ENCODE results near the gene PKHD1.

The PKHD1 gene, protein sequence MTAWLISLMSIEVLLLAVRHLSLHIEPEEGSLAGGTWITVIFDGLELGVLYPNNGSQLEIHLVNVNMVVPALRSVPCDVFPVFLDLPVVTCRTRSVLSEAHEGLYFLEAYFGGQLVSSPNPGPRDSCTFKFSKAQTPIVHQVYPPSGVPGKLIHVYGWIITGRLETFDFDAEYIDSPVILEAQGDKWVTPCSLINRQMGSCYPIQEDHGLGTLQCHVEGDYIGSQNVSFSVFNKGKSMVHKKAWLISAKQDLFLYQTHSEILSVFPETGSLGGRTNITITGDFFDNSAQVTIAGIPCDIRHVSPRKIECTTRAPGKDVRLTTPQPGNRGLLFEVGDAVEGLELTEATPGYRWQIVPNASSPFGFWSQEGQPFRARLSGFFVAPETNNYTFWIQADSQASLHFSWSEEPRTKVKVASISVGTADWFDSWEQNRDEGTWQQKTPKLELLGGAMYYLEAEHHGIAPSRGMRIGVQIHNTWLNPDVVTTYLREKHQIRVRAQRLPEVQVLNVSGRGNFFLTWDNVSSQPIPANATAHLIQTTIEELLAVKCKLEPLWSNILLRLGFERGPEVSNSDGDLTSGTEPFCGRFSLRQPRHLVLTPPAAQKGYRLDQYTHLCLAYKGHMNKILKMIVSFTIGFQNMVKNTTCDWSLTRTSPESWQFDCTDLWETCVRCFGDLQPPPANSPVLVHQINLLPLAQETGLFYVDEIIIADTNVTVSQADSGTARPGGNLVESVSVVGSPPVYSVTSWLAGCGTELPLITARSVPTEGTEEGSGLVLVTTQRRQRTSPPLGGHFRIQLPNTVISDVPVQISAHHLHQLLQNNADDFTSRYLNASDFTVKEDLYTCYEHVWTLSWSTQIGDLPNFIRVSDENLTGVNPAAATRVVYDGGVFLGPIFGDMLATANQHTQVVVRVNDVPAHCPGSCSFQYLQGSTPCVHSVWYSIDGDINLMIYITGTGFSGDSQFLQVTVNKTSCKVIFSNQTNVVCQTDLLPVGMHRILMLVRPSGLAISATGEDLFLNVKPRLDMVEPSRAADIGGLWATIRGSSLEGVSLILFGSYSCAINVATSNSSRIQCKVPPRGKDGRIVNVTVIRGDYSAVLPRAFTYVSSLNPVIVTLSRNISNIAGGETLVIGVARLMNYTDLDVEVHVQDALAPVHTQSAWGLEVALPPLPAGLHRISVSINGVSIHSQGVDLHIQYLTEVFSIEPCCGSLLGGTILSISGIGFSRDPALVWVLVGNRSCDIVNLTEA (N-terminal part only)

GRCh38 chr6:52087498-52087999 is at the start of gene PKHD1:
Gene PKHD1, minus strand, starts transcription at chr6:52087613. Its CDS starts 2,680 bp downstream, at chr6:52084933.
- DNase-seq (ENCODE audit: low spot score), result no peak

DNA sequence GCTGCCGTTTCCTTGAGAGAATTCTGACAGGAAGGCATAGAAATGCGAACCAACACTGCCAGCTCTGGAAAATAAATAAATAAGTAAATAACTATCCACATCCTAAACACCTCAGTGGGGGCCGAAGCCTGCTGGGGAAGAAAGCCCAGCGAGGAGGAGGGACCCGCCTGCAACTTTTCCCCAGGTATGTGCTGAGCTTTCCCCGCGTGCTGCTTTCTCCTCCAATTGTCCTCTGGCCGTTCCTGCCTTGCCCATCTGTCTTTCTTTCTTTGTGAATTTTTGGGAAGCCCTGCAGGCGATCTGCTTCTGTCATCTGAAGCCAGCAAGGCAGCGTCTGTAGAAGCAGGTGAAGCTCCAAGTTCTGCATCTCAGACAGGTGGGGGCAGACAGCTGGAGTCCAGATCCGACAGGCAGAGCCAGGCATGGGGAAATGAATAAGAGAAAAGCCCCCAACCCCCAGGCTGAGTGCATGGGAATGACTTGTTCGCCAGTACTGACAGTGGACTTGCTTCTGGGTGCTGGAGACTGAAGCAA is 49.6 kb upstream of the PKHD1 start:
- no peak for DNase-seq (ENCODE audit: low spot score)

DNA sequence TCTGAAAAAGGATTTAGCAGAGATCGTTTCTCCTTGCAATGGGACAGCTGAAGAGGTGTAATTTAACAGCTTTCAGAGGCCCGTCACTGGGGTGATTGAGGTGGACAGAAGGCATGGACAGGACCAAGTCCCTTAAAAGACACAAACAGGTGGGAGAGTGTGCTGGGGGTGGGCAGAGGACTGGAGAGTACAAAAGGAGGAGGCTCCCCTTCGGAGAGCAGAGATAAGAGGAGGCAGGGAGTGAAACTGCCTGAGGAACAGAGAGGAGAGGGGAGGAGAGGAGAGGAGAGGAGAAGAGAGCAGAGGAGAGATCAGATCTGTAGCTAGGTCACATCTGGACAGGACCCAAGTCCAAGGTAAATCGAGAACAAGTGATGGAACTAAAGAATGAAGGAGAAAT is 48.6 kb upstream of the PKHD1 start:
- DNase-seq (ENCODE audit: low spot score), result no peak

- DNase-seq (ENCODE audit: low spot score), result no peak
These were observed 47.8 kb upstream of the PKHD1 start for GRCh38 chr6:52135217-52135616.

DNA sequence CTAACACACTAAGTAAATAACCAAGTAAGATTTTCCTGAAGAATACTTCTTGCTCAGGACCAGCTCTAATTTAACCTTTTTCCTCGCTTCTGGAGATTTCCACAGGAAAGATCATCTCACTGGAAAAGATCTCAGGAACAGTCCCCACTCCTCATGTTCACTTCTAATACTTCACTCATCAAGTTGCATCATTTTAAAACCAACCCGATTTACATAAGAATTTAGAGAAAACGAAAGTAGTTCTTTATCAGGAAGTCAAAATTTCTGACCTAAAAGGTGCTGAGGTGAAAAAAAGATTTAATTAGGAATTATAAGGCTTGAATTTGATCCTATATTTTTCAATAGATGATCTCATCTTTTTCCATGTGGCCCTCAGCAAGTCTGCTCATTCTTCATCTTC is 46.6 kb upstream of the PKHD1 start:
- DNase-seq (ENCODE audit: low spot score), result no peak

DNA sequence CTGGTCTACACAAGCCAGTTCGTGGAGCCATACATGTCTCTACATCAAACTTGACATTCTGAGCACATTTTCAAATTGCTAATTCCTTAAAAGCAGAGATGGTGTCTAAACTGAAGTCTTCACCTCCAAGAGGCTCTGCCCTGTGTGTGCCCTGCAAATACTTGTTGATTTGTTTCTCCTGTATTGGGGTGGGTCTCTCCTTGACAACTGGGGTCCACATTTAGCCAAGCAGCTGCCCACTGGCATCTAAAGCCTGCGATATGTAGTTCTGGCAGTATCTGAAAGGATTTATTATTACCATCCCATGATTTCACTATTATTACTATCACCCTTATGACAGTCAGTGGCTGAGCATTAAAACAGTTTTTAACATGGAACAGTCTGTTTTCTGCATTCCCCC is 45.9 kb upstream of the PKHD1 start:
- no peak for DNase-seq (ENCODE audit: low spot score)

DNA sequence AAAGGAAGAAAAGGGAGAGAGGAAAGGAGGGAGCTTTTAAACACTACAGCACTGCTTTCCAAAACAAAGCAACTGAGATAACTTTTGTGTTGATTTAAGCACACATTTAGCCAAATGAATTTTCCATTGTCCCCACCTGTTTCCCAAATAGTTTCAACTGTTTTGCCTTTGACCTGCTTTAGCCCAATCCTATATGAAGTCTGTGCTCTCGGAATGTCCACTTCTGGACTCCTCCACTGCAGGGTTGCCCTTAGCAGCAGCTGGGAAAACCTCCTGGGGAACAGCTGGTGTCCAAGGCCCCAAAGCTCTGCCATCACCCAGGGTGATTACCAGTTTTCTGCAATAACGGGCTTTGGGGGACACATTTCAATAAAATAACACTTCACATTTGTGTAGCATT is 44.9 kb upstream of the PKHD1 start:
- no peak for DNase-seq (ENCODE audit: low spot score)

GRCh38 chr6:52130440-52130839 is 43.0 kb upstream of the PKHD1 start:
- DNase-seq (ENCODE audit: low spot score), result no peak

GRCh38 chr6:52127957-52128356 is 40.5 kb upstream of the PKHD1 start:
- no peak for DNase-seq (ENCODE audit: low spot score)

- no peak for DNase-seq (ENCODE audit: low spot score)
These were observed 38.8 kb upstream of the PKHD1 start for GRCh38 chr6:52126231-52126630.

DNA sequence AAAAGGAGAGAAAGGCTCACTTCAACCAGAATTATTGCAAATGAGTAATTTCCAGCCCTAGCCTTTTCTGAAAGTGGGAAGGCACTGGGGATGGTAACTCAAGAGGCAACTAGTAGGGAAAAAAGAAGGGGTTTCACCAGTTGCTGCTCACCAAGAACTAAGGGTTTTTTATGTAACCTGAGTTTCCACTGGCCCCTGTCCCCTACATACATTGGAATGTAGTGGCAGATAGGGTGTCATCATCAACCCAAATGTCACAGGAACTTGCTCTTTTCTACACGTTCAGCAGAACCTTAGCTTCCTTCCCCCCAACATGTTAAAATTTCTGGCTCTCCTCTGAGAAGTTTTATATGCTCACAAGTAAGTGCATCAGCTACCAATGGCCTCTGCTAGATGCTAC is 38.2 kb upstream of the PKHD1 start:
- DNase-seq (ENCODE audit: low spot score), result no peak

GRCh38 chr6:52125139-52125538 is 37.7 kb upstream of the PKHD1 start:
- DNase-seq (ENCODE audit: low spot score), result no peak

- DNase-seq (ENCODE audit: low spot score), result no peak
These were observed 37.0 kb upstream of the PKHD1 start for GRCh38 chr6:52124126-52125121.

GRCh38 chr6:52123251-52123650 is 35.8 kb upstream of the PKHD1 start:
- no peak for DNase-seq (ENCODE audit: low spot score)

- DNase-seq (ENCODE audit: low spot score), result no peak
These were observed 29.9 kb upstream of the PKHD1 start for GRCh38 chr6:52117352-52117751.

DNA sequence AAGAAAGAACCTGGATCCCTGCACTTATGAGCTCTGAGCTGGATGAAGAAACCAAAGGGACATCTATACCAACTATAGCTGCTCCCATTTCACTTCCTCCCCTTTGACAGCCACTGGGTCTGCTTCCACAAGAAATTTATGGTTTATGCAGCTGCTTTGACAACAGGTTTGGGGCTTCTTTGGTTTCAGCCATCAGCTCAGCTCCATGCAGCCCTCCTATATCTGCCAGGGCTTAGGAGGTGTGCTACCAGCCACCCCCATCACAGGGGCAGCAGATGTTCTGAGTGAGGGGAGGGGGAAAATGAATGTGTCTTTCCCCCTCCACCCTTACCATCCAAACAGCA is 29.2 kb upstream of the PKHD1 start:
- no peak for DNase-seq (ENCODE audit: low spot score)

DNA sequence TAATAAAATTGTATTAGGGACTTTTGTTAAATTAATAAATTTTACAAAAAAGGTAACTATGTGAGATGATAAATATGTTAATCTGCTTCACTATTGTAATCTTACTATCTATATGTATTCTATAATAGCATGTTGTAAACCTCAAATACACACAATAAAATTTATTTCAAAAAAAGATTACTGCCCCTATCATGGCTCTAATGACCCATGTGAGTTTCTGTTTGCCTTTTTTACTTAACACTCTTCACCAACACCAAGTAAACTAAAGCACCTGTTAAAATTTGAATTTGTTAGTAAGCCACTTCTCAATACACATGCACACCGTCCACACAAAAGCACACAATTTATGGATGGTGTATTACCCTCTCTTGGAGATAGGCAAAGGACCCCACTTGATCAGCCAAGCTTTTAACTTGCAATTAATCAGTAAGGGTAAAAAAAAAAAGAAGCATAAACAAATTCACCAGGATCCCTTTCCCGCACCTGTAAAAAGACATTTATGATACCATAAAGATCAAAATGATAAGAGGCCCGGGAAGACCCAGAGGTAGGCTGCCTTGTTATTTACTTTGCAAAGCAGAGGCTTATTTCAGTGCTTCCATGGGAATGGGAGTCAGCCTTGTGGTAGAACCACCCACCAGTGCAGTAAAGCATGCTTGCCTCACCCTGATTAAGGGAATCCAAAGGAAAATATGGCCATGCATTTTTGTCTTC is 28.6 kb upstream of the PKHD1 start:
- no peak for DNase-seq (ENCODE audit: low spot score)

DNA sequence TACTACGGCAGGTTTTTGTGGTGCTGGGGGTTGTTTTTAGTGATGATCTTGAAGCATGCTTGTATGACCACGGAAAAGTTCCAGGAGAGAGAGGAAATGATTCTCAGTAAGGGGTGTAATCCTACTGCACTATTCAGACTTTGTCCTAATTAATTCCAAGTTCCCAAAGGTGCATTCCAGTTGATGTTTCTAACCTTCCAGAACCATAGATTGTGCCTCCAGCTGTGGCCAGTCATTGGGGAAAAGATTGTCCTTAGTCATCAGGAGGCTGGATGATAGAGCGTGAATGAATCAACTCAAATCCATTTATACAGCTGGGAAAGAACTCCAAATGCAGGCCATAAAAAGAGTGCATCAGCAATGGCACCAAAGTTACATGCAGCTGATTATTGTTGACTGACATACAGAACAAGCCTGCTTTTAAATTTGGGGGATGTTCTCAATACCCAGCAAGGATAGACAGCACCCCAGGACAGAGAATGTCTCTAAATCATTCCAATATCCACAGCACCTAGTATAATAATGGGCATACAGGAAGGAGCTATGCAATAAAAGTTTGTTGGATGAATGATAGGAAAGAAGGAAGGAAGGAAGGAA is 27.8 kb upstream of the PKHD1 start:
- DNase-seq (ENCODE audit: low spot score), result no peak

DNA sequence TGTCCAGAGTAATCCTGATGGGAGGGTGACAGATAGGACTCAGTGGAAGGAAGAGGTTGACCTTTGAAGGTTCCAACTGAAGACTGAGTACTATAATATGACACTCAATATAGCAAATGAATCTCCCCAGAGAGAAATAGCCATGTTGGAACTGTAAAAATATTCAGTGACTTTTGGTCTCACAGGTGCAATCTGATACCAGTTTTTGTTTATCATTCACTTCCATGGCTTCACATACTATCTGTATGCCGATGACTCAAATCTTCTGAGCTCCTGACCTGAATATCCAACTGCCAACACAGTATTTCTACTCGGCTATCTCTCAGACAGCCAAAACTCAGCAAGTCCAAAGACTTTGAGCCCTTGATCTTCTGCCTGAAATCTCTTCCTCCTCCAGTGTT is 21.8 kb upstream of the PKHD1 start:
- DNase-seq (ENCODE audit: low spot score), result no peak

DNA sequence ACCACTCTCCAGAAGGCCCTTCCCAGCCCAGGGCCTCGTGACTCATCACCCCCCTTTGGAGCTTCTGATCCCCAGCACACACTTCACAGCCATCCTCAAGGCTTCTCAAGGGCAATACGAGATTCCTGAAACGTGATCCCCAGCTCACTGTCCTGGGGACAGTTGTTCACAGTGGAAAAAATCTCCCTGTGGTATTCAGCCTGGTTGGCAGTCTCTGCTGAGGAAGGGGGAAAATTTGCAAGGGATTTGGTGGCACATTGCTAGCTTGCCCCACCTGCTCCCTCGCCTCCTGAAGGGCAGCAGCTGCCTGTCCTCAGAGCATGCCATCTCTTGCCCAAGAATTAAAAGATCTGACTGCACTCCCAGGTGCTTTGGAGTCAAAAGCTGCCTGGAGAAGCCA is 20.7 kb upstream of the PKHD1 start:
- no peak for DNase-seq (ENCODE audit: low spot score)
